IPS-NIHi7 (cell line): ENCODE measurements around the gene EXTL1.

ENCODE experiments used
- DNase-seq: peaks from one replicate; pipeline ENCODE4 v3.0.0; 2012; ENCODE audit warnings: mixed read lengths; ENCODE audit errors: extremely low spot score

The EXTL1 gene

DNA sequence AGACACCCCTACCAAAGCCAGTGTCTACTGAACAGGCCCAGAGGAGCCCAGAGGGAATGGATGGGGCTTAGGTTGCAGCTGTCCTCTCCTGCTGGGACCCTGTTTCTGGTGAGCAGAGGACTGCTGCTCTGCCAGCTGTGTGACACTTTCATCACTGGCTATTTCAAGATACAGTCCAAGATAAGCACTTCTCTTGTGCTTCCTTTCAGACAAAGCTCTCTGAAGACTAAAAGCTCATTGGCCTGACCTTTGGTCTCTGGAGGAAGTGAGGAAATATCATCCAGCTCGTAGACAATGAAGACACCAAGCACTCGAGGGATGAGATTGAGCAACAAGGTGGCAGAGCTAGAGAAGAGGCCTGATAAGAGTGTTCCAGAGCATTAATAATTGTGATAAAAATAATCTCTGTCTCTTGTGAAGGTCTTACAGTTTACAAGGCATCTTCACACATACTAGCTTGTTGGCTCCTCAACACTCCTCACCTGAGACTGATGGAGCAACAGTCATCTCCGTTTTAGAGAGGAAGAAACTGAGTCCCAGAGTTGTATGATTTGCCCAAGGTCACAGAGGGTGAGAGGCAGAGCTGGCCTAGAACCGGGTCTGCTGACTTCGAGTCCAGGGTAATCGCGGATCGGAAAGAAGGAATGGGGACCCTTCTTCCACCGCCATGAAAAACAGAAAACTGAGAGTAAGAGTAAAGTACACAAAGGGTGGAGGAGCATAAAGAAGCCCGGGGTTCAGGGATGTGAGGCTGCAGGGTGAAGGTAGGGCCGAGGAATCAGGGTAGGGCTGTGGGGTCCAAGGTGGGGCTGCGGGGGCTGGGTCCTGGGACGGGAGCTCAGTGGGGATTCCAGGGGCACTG, 24.4 kb upstream of the EXTL1 start:
- DNase-seq, result no peak

GRCh38 chr1:25997828-25998761, 23.5 kb upstream of the EXTL1 start, which contains the start of gene PAFAH2:
Gene PAFAH2 (minus strand): TSS chr1:25998063. CDS start chr1:25990816, 7,247 bp downstream.
- peak; percentile 96 for DNase-seq

DNA sequence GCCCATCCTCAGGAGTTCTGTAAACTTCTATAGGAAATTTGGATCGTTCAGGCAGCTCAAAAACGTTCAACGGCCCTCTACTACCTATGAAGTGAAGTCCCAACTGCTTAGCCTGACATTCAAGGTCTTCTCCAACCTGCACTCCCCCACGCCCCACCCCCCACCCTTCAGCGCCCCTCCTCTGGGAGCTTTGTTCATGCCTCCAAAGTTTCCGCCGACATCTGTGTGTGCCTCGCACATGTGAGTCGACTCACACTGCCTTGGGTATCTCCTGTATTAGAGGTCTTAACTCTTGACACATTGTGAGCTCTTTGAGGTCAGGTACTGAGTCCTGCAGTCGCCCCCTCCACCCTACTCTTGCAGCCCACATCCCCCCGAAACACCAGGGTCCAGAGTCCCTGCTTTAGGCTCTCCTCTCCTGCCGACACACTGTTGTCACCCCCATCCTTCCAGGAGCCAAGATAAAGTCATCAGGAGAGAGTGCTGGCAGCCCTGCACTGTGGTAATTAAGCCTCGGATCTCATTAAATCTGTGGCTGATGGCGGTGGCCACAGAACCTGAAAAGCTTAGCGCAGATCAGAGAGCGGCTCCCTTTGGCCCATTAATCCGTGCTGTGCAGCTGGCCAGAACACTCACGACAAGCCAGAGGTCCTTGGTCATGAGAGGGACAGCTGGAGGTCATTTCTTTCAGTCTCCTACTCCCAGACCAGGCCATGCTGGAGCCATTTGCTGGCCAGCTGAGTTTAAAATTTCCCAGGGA, 22.4 kb upstream of the EXTL1 start:
- no peak for DNase-seq

DNA sequence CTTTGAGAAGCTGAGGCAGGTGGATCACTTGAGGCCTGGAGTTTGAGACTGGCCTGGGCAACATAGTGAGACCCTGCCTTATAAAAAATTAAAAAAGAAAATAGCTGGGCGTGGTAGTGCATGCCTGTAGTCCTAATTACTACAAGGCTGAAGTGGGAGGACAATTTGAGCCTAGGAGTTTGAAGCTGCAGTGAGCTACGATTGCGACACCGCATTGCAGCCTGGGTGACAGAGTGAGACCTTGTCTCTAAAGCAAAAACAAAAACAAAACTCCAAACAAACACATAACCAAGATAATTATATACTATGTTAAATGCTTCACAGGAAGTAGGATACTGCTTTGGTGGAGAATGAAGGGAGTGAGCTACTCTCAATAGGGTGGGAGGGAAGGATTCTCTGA, 18.3 kb upstream of the EXTL1 start:
- no peak for DNase-seq

DNA sequence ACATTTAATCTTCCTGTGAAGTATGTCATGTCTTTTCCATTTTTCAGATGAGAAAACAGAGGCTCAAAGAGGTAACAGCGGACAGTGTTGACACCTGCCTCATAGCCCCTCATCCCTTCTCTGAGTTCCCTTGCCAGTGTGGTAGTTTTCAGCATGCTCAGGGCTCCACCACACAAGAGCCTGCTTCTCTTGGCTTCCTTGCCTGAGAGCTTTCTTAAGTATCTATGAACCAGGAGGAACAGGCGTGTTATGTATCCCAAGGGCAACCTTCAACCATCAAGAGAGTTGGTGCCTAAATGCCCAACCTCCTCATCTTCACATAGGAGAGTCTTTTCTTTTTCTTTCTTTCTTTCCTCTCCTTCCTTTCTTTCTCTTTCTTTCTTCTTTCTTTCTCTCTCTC, 17.8 kb upstream of the EXTL1 start:
- no peak for DNase-seq

DNA sequence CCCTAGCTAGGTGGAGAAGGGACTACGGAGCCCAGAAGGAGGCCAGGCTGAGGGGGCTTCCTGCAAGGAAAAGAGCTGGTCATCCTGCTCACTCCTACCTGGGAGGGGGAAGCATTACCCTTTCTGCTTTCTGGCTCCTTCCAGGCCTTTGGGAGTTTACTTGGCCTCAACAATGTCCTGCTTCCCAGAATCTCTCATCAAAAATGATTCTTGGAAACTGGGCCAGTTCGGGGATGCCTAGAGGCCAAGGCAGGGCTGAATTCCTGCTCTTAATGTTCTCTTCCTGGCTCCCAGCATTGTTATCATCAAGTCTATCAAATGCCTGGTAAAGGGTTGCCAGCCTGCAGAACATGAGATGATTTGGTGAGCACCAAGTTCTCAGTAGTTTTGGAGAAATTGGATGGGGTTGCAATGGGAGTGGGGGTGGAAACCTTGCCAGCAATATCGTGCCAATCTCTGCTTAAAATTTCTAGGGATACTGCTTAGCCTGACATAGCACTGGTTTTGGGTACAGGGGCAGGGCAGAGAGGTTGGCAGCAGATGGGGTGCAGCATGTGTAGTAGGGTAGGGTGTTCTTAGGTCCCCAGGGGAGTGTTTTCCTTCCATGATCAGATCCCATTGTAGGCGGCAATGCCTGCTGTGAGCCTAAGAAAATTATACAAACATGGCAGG, 16.0 kb upstream of the EXTL1 start:
- DNase-seq, result no peak

DNA sequence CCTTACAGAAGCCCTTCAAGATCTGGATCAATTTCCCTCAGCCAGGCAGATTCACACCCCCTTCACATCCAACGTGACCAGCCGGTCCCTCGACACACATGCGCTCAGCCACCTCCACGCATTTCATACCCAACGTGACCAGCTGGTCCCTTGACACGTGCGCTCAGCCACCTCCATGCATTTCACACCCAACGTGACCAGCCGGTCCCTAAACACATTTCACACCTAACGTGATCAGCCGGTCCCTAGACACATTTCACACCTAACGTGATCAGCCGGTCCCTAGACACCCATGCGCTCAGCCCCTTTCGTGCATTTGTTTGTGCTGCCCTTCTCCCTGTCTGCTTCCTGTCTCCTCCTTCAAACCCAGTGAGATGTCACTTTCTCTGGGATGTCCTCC, 14.9 kb upstream of the EXTL1 start:
- no peak for DNase-seq

DNA sequence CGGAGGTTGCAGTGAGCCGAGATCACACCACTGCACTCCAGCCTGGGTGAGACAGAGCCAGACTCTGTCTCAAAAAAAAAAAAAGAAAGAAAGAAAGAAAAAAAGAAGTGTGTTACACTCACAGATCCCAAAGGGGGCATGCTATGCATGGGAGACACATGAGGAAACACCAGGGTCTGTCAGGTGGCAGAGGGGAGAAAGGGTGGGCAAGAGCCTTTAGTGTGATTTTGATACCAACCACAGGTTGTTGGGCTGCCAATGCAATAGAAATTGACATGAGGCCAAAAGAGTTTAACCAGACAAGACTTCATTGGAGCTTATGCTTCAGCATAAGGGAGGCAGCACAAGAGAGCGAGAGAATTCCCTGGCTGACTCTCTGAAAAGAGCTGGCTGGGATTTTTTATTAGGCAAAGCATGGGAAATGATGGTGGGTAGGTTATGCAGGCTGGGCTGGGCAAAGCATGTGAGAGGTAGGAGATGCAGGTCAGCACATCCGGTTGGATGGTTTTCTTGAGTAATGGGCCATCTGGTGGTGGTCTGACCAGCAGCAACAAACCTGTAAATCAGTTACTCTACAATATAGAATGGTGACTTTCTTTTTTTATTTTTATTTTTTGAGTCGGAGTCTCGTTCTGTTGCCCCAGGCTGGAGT, 11.7 kb upstream of the EXTL1 start:
- peak; percentile 63 for DNase-seq

GRCh38 chr1:26010825-26011224, 10.8 kb upstream of the EXTL1 start:
- DNase-seq, result peak; percentile 61

DNA sequence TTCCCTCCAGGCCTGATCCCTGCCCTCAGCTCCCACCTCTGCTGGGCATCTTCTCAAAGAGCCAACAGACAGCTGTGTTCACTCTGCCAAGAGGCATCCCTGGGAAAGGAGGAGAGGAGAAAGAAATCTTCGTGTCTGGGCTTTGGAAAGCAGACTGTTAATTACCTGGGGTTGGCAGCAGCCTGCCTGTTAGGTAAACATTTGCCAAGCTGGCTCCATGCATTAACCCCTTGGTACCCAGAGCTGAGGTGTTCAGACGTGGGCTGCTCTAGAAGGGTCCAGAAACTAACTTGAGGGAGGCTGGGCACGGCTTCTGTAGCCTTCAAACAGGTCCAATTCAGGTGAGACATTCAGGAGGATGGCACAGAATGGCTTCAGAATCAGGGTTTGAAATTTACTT, 8.7 kb upstream of the EXTL1 start:
- DNase-seq, result no peak

- no peak for DNase-seq
Measured at GRCh38 chr1:26014179-26014578, 7.4 kb upstream of the EXTL1 start.

GRCh38 chr1:26015358-26015757, 6.2 kb upstream of the EXTL1 start:
- DNase-seq, result no peak

GRCh38 chr1:26016258-26016952, 5.2 kb upstream of the EXTL1 start:
- DNase-seq, result no peak

DNA sequence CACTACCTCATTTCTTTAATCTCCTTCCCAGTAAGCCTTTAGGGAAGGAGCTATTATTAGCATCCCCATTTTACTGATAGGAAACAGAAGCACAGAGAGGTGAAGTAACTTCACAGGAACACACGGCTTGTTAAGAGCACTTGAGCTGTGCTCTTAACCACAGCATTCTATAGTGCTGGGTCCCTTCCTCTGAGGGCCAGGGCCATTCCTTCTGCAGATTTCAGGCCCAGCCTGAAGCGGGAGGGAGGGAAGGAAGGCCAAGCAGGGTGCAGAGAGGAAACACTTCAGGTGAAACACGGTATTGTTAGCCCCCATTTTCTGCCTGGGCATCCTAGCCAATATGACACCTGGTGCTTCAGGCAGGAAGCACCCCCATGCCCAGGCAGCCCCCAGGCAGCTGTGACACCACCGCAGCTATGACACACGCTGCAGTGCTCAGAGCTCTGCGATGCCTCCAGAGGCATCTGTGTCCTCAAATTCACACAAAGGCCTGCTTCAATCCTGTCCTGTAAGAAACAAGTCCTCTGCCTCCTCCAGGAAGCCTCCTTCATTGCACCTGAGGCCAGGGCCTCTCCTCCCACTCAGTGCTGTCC, 4.5 kb upstream of the EXTL1 start:
- no peak for DNase-seq

- DNase-seq, result no peak
Measured at GRCh38 chr1:26017606-26018005, 4.0 kb upstream of the EXTL1 start.

GRCh38 chr1:26019641-26020315, 1.8 kb upstream of the EXTL1 start:
- DNase-seq, result no peak

DNA sequence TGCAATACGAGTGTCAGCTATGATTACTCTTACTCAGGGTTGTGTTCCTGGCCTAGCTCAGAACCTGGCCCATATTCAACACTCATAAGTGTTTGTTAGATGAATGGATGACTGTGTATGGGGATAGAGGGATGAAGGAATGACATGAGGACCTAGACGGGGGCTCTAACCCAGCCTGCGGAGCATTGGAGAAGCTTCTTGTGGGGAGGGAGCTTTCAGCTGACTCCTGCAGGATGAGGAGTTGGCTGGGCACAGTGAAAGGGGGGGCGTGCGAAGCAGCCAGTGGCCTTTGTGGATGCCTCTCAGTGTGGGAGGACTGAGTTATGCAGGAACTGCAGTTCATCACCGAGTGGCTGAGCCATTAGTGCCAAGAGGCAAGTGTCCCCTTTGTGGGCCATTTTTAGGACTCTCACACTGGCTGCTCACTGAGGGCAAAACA, 1.2 kb upstream of the EXTL1 start:
- no peak for DNase-seq

- no peak for DNase-seq
Measured at GRCh38 chr1:26020941-26021646, 481 bp upstream of the EXTL1 start.

- DNase-seq, result no peak
Measured at GRCh38 chr1:26022404-26022779, 817 bp downstream of the EXTL1 start.
